GM21390 (cell line): ENCODE results near the gene GOLT1B.
A peak's percentile ranks its signal among the peaks of the same experiment; 100 is the strongest.
"Not testable (repeated sequence)": the region's sequence is repeated elsewhere in the genome, so short reads cannot be mapped to it uniquely, and the experiment has no call there.

Source experiments
- ATAC-seq: cut with Tn5 transposase; IDR thresholded peaks from one replicate; pipeline ENCODE4 v1.9.1; 2021; ENCODE audit not compliant: unreplicated experiment

GOLT1B gene, protein sequence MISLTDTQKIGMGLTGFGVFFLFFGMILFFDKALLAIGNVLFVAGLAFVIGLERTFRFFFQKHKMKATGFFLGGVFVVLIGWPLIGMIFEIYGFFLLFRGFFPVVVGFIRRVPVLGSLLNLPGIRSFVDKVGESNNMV

GRCh38 chr12:21501258-21502163 lies at the start of gene GOLT1B, which contains the start of gene RECQL:
TSS of gene GOLT1B (plus strand) at chr12:21501789. CDS start at chr12:21501924, 135 bp downstream.
TSS of gene RECQL (minus strand) at chr12:21501635. CDS start at chr12:21499570, 2,065 bp downstream.
- ATAC-seq = peak; percentile 98

DNA sequence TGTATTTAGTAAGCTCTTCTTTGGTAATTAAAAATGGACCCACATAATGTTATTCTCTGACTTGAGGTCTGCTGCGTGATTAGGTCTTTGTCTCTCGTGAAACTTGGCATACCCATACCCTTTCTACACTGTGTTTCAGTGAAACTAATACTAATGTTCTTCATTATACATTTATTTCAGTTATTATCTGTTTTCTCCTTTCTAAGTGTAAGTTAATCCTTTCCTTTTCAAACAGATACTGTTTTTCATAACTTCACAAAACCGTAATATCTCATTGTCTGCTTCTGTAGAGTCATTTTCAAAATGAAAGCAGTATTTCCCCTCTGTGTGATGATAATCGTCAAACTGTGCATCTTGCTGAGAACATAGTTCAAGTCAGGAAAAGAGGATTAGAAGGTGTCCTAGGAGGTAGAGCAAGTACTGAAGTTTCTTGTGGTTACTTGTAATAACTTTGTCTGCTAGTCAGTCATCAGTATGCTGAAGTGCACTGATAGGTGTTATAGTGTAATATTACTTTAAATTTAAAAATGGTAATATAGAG lies 48.2 kb upstream of the GOLT1B start:
- ATAC-seq = no peak

- ATAC-seq = no peak
Observed at GRCh38 chr12:21456291-21456780, 45.3 kb upstream of the GOLT1B start.

GRCh38 chr12:21459474-21459873 lies 42.1 kb upstream of the GOLT1B start:
- ATAC-seq = no peak

- not testable (repeated sequence) for ATAC-seq
Observed at GRCh38 chr12:21467334-21467733, 34.3 kb upstream of the GOLT1B start.

DNA sequence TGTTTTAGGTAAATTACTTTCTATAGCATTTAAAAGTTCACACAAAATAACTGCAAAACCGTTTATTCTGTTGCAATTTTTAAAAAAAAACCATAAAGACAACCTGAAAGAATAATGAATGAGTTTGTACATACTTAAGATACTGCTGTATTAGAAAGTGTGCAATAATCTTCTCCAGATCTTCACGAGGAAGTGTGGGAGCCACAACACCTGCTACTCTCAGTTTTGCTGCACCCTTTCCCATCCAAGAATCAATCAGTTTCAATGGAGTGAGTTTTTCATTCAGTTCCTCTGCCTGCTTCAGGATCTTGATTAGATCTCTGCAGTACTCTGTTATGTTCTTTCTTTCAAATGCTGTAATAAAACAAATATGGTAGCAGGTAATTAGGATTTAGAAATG lies 30.3 kb upstream of the GOLT1B start:
- ATAC-seq = no peak

GRCh38 chr12:21472197-21472823 lies 29.3 kb upstream of the GOLT1B start:
- ATAC-seq = no peak

DNA sequence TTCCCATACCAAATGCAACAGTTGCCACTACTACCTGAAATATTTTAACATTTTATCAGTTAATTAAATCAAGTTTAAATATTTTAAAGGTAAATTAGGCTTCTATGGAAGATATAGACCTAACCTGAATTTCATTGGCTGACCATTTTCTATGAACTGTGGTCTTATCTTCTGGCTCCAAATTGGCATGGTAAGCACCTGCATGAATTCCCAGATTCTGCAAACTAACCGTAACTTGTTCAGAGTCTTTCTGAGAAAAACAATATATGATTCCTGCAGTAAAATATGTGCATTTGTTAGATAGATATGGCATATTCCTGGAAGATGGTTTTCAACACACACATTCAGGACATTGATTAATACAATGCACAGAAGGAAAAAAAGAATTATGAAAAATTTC lies 26.0 kb upstream of the GOLT1B start:
- ATAC-seq = no peak

DNA sequence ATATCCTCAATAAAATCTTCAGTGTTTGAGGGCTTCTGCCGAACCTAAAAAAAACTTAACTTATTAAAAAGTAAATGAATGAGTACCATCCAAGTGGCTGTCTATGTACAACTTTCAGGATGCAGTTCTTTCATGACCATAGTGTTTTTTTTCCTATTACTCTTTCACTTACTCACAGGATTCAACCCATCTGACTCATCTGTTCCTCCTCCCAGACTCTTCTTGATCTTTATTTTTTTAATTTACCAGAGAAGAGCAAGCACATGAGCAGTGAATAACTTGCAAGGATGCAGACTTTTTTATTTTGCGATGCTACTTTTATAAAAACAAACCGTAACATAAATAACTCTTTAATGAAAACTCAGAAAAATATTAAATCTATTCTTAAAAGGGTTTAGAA lies 24.6 kb upstream of the GOLT1B start:
- ATAC-seq = no peak

GRCh38 chr12:21478756-21479455 lies 22.7 kb upstream of the GOLT1B start:
- no peak for ATAC-seq

DNA sequence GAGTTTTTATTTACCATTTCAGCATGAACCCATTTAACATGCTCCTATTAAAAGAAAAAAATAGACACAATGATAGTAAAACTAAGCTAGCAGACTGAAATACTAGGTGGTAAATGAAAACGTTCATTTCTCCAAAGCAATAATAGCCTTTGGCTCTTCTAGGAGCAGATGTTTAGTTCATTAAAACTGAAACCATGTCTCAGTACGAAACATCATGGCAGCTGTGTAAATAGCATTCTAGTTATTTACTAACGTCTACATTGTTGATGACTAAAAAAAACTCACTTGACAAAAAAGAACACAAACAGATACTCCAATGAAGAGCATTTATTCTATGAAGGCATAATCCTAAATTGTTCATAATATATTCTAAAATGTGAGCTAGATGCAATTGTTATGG lies 18.1 kb upstream of the GOLT1B start:
- ATAC-seq = no peak

- ATAC-seq = no peak
Observed at GRCh38 chr12:21485998-21486397, 15.6 kb upstream of the GOLT1B start.

DNA sequence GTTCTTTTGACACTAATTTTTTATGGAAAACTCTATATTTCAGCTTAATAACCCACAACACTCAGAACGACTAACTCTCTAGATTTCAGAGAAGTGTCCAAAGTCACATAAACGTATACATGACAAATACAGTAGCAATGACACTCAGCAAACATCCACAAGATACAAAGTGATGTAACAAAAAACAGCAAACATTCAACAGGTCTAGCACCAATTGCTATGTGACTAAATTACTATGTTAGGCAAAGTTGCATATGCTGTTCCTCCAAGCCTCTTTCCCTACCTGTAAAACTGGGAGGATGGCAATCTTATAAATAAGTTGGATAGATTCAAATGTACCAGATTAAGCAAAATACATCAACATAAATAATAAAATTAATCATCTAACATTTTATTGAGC lies 1.8 kb upstream of the GOLT1B start:
- no peak for ATAC-seq

GRCh38 chr12:21500786-21501257 lies 767 bp upstream of the GOLT1B start:
- peak; percentile 2 for ATAC-seq

DNA sequence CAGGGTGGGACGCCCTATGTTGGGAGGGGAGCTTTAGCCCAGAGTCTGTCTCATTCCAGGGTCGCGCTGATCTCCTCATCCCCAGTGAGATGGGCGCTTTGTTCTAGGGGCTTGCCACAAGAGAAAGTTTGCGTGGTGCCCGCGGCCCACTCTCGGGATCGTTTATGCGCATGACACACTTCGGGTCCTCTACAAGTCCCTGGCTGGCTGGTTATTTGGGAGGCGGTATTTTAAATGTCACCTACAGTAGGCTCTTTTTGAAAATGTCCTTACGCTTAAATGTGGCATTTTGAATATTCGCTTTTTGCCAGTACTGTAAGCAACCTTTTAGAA lies 541 bp downstream of the GOLT1B start:
- ATAC-seq = no peak

GRCh38 chr12:21502872-21503271 lies 1.3 kb downstream of the GOLT1B start:
- ATAC-seq = no peak

DNA sequence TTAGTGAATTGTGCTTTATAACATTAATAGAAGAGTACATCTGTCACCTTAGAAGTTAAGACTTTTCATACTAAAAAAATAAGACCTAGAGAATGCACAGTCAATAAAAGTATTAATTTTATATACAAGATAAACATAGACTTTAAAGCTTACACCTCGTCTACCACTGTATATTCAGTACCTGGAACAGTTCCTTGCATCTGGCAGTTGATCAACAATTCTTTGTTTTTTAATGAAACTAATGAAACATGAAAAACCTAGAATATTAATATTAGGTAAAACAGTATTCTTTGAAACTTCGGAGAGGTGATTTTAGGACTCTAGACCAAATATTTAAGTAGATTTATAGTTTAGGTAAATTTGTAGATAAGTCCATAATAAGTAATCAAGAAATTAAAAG lies 4.3 kb downstream of the GOLT1B start:
- no peak for ATAC-seq

GRCh38 chr12:21507849-21508248 lies 6.3 kb downstream of the GOLT1B start:
- no peak for ATAC-seq

DNA sequence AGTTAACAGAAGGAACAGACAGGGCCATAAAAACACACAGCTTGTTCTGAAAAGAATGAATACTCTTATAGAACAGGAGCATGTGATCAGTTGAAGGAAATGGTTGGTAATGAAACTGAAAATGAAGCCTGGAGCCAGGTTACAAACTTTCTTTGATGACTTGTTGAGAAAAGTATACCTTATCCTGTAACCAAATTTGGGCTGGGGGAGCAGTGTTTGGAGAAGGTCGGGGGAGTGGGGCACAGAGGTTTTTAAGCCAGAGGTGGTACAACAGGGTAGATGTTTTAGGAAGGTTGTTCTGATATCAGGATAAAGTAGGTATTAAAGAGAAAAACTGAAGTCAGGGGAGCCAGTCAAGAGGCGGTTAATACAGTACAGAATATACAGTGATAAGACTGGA lies 8.2 kb downstream of the GOLT1B start:
- ATAC-seq = peak; percentile 95

DNA sequence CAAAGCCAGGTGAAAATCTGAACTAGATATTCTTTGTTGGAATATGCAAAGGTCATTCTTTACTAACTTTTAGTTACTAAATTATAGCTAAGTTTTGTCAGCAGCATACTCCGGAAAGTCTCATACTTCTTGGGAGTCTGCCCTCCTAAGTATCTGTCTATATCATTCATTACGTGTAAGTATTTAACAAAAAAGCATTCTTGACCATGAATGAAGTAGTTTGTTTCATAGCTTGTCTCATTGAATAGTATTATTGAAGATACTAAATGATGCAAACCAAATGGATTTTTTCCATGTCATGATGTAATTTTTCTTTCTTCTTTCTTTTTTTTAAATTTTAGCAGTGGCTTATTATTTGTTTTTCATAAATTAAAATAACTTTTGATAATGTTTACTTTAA lies 14.7 kb downstream of the GOLT1B start:
- no peak for ATAC-seq

DNA sequence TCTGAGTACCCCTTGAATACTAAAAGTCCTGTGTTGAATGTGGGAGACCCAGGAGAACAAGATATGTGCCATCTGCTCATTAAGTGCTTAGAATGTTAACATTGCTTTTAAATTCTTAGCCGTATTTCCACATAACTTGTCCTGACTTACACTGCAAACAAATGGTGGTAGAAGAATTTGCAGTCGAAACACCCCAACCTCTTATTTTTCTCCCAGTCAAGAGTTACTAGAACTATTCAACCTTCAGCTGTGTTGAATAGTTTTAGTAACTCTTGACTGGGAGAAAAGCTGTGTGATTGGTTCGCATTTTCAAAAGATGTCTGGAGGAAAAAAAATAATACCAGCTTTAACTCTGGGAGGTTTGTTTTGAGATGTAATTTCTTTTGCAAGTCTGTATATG lies 16.9 kb downstream of the GOLT1B start:
- no peak for ATAC-seq
